GM15510 (cell line): Measurements from ENCODE around the gene CDH23.

Source experiments
- POLR2A ChIP-seq: IDR thresholded peaks from 3 replicates; pipeline ENCODE4 v1.6.1; 2011; ENCODE audit warnings: borderline replicate concordance; ENCODE audit not compliant: insufficient read length; ENCODE audit errors: extremely low read depth

The CDH23 gene

GRCh38 chr10:71504570-71504969 is 107.8 kb downstream of the CDH23 start:
- no peak for TF ChIP-seq POLR2A

GRCh38 chr10:71505862-71506261 is 109.1 kb downstream of the CDH23 start:
- no peak for TF ChIP-seq POLR2A

GRCh38 chr10:71509444-71509843 is 112.7 kb downstream of the CDH23 start:
- TF ChIP-seq POLR2A = no peak

- TF ChIP-seq POLR2A = no peak
Observed at GRCh38 chr10:71511206-71511605, 114.5 kb downstream of the CDH23 start.

GRCh38 chr10:71512312-71512711 is 115.6 kb downstream of the CDH23 start:
- TF ChIP-seq POLR2A = no peak

- TF ChIP-seq POLR2A = no peak
Observed at GRCh38 chr10:71512761-71513539, 116.2 kb downstream of the CDH23 start.

- no peak for TF ChIP-seq POLR2A
Observed at GRCh38 chr10:71513540-71513853, 116.8 kb downstream of the CDH23 start.

- TF ChIP-seq POLR2A = no peak
Observed at GRCh38 chr10:71513936-71514335, 117.2 kb downstream of the CDH23 start.

- TF ChIP-seq POLR2A = no peak
Observed at GRCh38 chr10:71515531-71516172, 118.9 kb downstream of the CDH23 start.

- no peak for TF ChIP-seq POLR2A
Observed at GRCh38 chr10:71516890-71517289, 120.2 kb downstream of the CDH23 start.

GRCh38 chr10:71517298-71518169 is 120.8 kb downstream of the CDH23 start:
- TF ChIP-seq POLR2A = no peak

- no peak for TF ChIP-seq POLR2A
Observed at GRCh38 chr10:71520042-71520441, 123.3 kb downstream of the CDH23 start.

GRCh38 chr10:71521504-71522441 is 125.1 kb downstream of the CDH23 start:
- TF ChIP-seq POLR2A = no peak

- TF ChIP-seq POLR2A = no peak
Observed at GRCh38 chr10:71522442-71523144, 125.9 kb downstream of the CDH23 start.
